ENCODE results near the gene SLC25A23.
"Not testable (repeated sequence)": the region's sequence is repeated elsewhere in the genome, so short reads cannot be mapped to it uniquely, and the experiment has no call there.

The SLC25A23 gene

GRCh38 chr19:6455924-6456323, 3.7 kb downstream of the SLC25A23 start:
- DNase-seq, result no peak

- no peak for DNase-seq
Observed at GRCh38 chr19:6453951-6454565, 5.5 kb downstream of the SLC25A23 start.

GRCh38 chr19:6452899-6453298, 6.7 kb downstream of the SLC25A23 start:
- no peak for DNase-seq

GRCh38 chr19:6452223-6452614, 7.4 kb downstream of the SLC25A23 start:
- no peak for DNase-seq

GRCh38 chr19:6451583-6452222, 7.9 kb downstream of the SLC25A23 start:
- no peak for DNase-seq

- no peak for DNase-seq
Observed at GRCh38 chr19:6450166-6450565, 9.4 kb downstream of the SLC25A23 start.

- DNase-seq, result no peak
Observed at GRCh38 chr19:6448045-6448444, 11.5 kb downstream of the SLC25A23 start.

GRCh38 chr19:6446452-6446851, 13.1 kb downstream of the SLC25A23 start:
- DNase-seq, result no peak

GRCh38 chr19:6443986-6444385, 15.6 kb downstream of the SLC25A23 start:
- no peak for DNase-seq

- no peak for DNase-seq
Observed at GRCh38 chr19:6442087-6442688, 17.4 kb downstream of the SLC25A23 start.

GRCh38 chr19:6440905-6441304, 18.7 kb downstream of the SLC25A23 start:
- DNase-seq, result no peak

- no peak for DNase-seq
Observed at GRCh38 chr19:6439743-6440142, 19.8 kb downstream of the SLC25A23 start.

GRCh38 chr19:6433663-6434062, 25.9 kb downstream of the SLC25A23 start, which contains the start of gene SLC25A41:
Gene SLC25A41, minus strand, starts transcription at chr19:6433763. Its CDS starts 70 bp downstream, at chr19:6433693.
- DNase-seq, result no peak

- DNase-seq, result no peak
Observed at GRCh38 chr19:6433165-6433564, 26.4 kb downstream of the SLC25A23 start.

- no peak for DNase-seq
Observed at GRCh38 chr19:6431891-6432290, 27.7 kb downstream of the SLC25A23 start.

- no peak for DNase-seq
Observed at GRCh38 chr19:6429419-6430221, 30.0 kb downstream of the SLC25A23 start.

- DNase-seq, result not testable (repeated sequence)
Observed at GRCh38 chr19:6428692-6429418, 30.7 kb downstream of the SLC25A23 start.

- no peak for DNase-seq
Observed at GRCh38 chr19:6427131-6427530, 32.5 kb downstream of the SLC25A23 start.

- DNase-seq, result peak; percentile 18
Observed at GRCh38 chr19:6425732-6426620, 33.6 kb downstream of the SLC25A23 start.

- DNase-seq, result peak; percentile 98
Observed at GRCh38 chr19:6424939-6425731, 34.5 kb downstream of the SLC25A23 start.
